Activated CD8-positive, alpha-beta memory T cell treated with anti-CD3 and anti-CD28 coated beads for 1 hour (primary cell): ENCODE results near the gene TPCN1.

Source experiments
- DNase-seq, 2 donors: peaks; one replicate each; pipeline ENCODE4 v3.0.0-alpha.2; 2020; ENCODE audit warnings: low read depth in 1 of 2; ENCODE audit errors: extremely low read depth in 1 of 2

Gene TPCN1

DNA sequence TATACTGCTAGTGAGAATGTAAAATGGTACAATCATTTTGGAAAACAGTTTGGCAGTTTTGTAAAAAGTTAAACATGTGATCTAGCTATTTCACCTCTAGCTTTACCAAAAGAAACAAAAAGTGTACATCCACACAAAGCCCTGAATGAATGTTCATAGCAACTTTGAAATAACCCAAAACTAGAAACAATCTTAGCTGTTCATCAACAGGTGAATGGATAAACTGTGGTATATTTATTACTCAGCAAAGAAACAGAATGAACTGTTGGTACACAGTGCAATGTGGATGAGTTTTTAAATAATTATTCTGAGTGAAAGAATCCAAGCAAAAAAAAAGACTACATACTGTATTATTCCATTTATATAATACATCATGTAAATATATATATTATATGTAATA lies 36.3 kb downstream of the TPCN1 start:
- DNase-seq: no peak

- no peak for DNase-seq
Observed at GRCh38 chr12:113260127-113260526, 38.9 kb downstream of the TPCN1 start.

DNA sequence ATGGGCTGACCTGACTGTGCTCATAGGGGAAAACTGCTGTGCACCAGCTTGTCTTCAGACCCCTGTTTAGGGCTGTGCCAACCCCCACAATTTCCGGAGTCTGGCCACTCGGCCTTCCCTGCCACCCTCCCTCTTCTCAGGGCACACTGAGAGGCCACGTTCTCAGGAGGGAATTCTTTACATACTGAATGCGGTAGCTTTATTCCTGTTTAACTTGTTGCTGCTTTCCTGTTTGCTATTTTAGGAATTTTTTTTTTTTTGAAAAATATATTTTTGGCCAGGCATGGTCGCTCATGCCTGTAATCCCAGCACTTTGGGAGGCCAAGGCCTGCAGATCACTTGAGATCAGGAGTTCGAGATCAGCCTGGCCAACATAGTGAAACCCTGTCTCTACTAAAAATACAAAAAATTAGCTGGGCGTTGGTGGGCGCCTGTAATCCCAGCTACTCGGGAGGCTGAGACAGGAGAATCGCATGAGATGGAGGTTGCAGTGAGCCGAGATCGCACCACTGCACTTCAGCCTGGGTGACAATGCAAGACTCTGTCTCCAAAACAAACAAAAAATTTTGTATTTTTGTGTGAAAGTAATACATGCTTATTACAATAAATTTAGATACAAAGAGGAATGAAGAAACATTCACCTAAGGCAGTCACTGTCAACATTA lies 39.5 kb downstream of the TPCN1 start:
- DNase-seq: no peak

- DNase-seq: no peak
Observed at GRCh38 chr12:113261847-113262470, 40.7 kb downstream of the TPCN1 start.

DNA sequence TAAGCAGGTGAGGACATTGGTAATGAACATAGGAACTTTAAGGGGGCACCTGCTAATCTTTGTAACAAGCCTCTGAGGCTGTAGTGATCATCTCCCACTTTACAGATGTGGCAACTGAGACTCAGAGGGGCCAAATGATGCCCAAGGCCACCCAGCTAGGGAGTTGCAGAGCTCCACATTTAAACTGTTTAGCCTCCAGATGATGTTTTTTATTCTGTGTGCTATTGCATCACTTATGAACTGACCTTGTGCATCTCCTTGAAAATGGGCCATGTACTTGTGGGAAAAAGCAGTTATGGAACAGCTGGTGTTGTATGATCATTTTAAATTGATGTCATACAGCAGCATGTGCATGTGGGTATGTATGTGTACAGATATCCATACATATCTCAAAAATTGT lies 41.4 kb downstream of the TPCN1 start:
- no peak for DNase-seq

GRCh38 chr12:113263431-113263963 lies 42.2 kb downstream of the TPCN1 start:
- no peak for DNase-seq

DNA sequence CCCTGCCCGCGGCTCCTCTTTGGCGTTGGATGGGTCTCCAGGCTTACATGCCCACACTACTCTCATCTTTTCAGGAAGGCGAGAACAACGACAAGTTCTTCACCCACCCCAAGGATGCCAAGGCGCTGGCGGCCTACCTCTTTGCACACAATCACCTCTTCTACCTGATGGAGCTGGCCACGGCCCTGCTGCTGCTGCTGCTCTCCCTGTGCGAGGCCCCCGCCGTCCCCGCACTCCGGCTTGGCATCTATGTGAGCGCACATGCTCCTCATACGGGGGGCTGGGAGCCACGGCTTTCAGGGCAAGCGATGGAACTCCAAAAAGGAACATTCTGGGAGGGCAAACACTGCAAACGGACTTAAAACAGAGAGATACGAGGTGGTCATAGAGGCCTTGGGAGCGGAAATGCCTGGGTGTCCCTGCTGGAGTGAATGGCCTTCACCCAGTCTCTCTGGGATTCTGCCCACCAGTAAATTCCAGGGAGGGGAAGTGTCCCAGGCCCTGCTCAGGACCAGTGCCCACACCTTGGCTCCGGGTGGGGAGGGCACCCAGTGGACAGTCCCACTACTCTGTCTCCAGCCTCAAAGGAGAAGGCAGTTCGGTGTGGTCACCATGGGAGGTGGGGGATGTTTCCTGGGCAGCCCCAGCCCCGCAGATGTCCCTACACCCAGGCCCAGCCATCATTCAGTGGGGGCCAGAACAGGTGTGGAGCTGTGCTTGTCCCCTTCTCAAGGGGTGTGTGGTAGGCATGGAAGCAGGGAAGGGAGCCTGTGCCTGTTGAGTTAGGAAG lies 45.0 kb downstream of the TPCN1 start:
- DNase-seq: no peak

GRCh38 chr12:113267621-113268020 lies 46.4 kb downstream of the TPCN1 start:
- DNase-seq: no peak

DNA sequence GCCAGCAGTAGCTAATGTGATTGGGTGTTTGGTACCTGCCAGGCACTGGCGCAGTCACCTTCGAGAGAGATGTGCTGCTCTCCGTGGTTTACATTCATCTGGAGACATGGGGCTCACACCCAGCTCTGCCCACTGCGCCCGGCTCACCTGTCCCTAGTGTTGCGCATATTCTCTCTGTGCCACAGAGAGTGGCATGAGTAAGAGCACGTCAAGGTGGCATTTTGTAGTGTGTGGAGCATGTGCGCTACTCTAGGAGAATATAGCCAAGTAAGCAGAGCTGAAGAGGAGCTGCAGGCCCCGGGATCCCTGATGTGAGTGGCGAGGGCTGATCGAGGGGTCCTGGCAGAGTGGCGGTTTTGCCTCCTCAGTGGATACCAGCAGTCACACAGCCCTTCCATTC lies 46.9 kb downstream of the TPCN1 start:
- DNase-seq: no peak

- no peak for DNase-seq
Observed at GRCh38 chr12:113268621-113269020, 47.4 kb downstream of the TPCN1 start.

GRCh38 chr12:113269257-113269943 lies 48.1 kb downstream of the TPCN1 start:
- no peak for DNase-seq

DNA sequence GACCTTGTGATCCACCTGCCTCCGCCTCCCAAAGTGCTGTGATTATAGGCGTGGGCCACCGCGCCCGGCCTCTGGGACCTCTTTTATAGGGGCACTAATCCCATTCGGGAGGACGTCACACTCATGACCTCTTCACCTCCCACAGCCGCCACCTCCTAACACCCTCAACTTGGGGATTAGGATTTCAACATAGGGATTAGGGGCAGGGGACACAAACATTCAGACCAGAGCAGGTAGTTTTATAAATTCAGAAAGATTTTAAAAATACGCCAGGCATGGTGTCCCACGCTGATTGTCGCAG lies 49.4 kb downstream of the TPCN1 start:
- DNase-seq: no peak

DNA sequence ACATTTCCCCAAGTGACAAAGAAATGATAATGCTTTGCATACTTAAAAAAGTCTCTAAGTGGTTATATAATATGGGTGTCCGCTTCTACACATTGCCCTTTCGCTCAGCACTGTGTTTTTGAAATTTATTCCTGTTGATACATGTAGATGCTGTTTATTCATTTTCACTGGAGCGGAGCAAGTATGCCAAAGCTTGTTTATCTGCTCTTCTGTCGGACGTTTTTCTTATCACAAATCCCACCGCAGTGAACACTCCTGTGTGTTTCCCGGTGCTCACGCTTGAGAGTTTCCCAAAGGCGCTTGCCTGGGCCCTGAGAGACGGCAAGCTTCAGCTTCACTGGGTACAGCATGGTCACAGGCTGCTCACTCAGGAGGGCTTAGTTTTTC lies 50.2 kb downstream of the TPCN1 start:
- no peak for DNase-seq

- no peak for DNase-seq
Observed at GRCh38 chr12:113271853-113272561, 50.7 kb downstream of the TPCN1 start.

- no peak for DNase-seq
Observed at GRCh38 chr12:113273053-113273725, 51.9 kb downstream of the TPCN1 start.

GRCh38 chr12:113274848-113275247 lies 53.6 kb downstream of the TPCN1 start:
- DNase-seq: no peak

DNA sequence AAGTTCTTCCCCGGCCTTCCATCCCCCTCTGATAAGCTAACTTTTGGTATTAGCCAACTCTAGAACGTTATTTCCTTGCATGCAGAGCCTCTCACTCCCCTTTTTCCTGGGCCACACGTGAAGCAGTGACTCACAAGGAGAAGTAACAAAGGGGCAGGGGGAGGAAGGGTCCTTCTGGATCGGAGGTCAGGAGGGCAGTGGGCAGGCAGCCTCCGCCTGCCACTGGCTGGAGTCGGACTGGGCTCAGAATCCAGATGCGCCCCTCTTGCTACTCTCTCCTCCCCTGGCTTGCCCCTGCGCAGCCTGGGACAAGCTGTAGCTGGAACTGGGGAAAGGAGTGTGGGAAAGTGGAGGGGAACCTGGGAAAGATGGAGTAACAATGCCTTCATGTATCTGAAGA lies 55.0 kb downstream of the TPCN1 start:
- DNase-seq: no peak

DNA sequence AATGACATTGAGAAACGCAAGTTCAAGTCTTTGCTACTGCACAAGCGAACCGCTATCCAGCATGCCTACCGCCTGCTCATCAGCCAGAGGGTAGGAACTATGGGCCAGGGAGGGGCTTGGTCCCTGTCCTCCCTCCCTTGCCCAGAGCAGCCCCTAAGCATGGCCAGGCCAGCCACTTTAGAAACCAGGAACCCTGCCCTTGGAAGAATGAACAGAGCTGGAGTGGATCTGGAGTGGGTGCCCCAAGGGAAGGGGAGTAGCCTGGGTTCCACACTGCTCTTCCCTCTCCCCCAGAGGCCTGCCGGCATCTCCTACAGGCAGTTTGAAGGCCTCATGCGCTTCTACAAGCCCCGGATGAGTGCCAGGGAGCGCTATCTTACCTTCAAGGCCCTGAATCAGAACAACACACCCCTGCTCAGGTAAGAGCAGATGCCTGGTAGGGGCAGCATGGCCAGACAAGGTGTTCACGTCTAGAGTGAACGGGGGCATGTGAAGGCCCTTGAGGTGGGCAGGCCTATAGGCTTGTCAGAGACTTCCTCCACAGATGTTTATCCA lies 55.8 kb downstream of the TPCN1 start:
- no peak for DNase-seq

GRCh38 chr12:113277511-113277910 lies 56.2 kb downstream of the TPCN1 start:
- no peak for DNase-seq

DNA sequence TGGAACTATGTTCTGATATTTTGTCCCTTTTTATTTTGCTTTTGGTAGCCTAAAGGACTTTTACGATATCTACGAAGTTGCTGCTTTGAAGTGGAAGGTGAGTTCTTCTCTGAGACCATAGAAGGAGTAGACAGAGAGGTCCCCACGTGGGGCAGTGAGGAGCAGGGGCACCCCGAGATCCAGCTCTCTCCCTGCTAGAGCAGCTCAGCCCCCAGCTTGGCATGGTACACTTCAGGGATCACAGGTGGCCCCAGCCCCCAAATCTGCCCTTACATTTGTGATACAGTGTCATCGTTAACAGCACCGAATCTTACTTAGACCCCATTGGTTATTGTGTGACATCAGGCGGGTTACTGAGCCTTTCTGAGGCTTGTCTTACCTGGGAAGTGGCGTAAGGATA lies 56.9 kb downstream of the TPCN1 start:
- DNase-seq: no peak
